Right atrium auricular region (tissue), 2 donors: ENCODE results near the gene KCTD16. TPM values are rescaled to one million over a fixed set of nuclear protein-coding genes. Genes with fewer than 3 reads are reported as not detected.

Source experiments
- DNase-seq: peaks from one replicate; pipeline ENCODE4 v3.0.0-alpha.2; 2019; ENCODE audit warnings: low spot score
- H3K27ac ChIP-seq, 2 donors: fragments of 200-600 bp; sonication (generic); 1 replicate in 1 of 2; 2 replicates in 1 of 2; pipeline ENCODE4 v1.5.1; 2016 to 2019
- H3K27me3 ChIP-seq, 2 donors: fragments of 200-600 bp; sonication (generic); one replicate each; pipeline versions ENCODE4 v1.5.1 to v1.6.0; 2017 to 2019
- H3K36me3 ChIP-seq: fragments of 200-600 bp; sonication (generic); one replicate; pipeline ENCODE4 v1.5.1; 2016
- H3K4me1 ChIP-seq, 2 donors: fragments of 200-600 bp; sonication (generic); one replicate each; pipeline versions ENCODE4 v1.5.1 to v1.6.0; 2017 to 2019
- H3K4me3 ChIP-seq, 2 donors: fragments of 200-600 bp; sonication (generic); 1 replicate in 1 of 2; 2 replicates in 1 of 2; pipeline ENCODE4 v1.5.1; 2017 to 2019; ENCODE audit warnings: mild to moderate bottlenecking in 1 of 2, moderate library complexity in 1 of 2
- H3K9me3 ChIP-seq, 2 donors: fragments of 200-600 bp; sonication (generic); one replicate each; pipeline ENCODE4 v1.5.1; 2019
- CTCF ChIP-seq, 2 donors: fragments of 200-600 bp; sonication (generic); IDR thresholded peaks; one replicate each; pipeline ENCODE4 v1.5.1; 2019; ENCODE audit warnings: antibody characterized with exemption in 2 of 2
- total RNA-seq, 2 donors: library from RNA; depleted of rRNA; stranded (reverse); fragments of >200 nt; gene quantifications; one replicate each; pipeline ENCODE4 v1.1.0, GENCODE V29; 2016

Gene KCTD16
- total RNA-seq, 2 donors from 2014 or later = 0.04 to 0.28 TPM

GRCh38 chr5:144462577-144462976 lies 291.9 kb downstream of the KCTD16 start:
- TF ChIP-seq CTCF (IDR thresholded peaks at IDR 0.05) = no peak
- Histone ChIP-seq H3K9me3 (no peaks in the 10 kb centered on the region), H3K4me1 (no peaks in the 10 kb centered on the region), H3K27me3 (no peaks in the 10 kb centered on the region), H3K27ac (no peak overlapping the region), H3K36me3 (no peaks in the 10 kb centered on the region), H3K4me3 (no peak overlapping the region)
- no peak for DNase-seq

DNA sequence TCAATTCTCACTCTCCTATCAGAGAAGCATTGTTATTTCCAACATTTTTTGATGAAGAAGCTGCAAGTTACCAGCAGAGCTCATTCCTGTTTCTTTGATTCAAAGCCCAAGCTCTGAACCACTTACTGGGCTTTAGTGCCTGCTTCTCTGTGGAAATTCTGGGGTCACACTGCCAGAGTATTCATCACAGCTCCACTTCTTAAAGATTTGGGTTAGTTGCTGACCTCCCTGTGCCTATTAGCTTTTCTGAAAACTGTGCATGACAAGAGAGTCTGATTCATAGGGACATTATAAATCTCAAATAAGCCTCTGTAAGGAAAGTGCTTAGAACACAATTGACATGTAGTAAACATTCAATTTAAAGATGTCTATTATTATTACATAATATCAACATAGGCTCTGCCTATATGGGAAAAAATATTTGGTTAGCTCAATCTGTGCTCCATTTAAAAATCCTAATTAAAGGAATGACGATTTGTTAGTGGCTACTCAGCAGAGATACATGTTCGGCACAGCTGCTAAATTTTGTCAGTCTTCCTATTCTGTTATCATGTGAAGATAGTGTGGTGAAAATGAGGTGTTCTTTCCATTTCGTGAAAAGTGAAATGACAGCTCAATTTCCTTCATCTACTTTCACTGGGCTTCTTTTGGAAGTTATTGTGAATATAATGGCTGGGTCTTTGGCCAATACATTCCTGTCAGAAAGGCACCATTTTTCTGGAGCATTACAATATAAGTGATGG lies 293.0 kb downstream of the KCTD16 start:
- no peak for TF ChIP-seq CTCF (IDR thresholded peaks at IDR 0.05)
- no peaks in the 10 kb centered on the region for H3K9me3 ChIP-seq
- no peaks in the 10 kb centered on the region for H3K4me1 ChIP-seq
- DNase-seq = no peak
- H3K27ac ChIP-seq = no peak overlapping the region
- H3K4me3 ChIP-seq = no peak overlapping the region
- no peaks in the 10 kb centered on the region for H3K36me3 ChIP-seq
- no peaks in the 10 kb centered on the region for H3K27me3 ChIP-seq

- no peak for TF ChIP-seq CTCF (IDR thresholded peaks at IDR 0.05)
- no peaks in the 10 kb centered on the region for H3K27me3 ChIP-seq
- no peak overlapping the region for H3K4me3 ChIP-seq
- H3K4me1 ChIP-seq = no peaks in the 10 kb centered on the region
- no peak for DNase-seq
- no peaks in the 10 kb centered on the region for H3K9me3 ChIP-seq
- no peaks in the 10 kb centered on the region for H3K36me3 ChIP-seq
- no peak overlapping the region for H3K27ac ChIP-seq
Measured at GRCh38 chr5:144464306-144464705, 293.6 kb downstream of the KCTD16 start.

- Histone ChIP-seq H3K27me3 (no peaks in the 10 kb centered on the region), H3K36me3 (no peaks in the 10 kb centered on the region), H3K4me1 (no peaks in the 10 kb centered on the region), H3K27ac (no peak overlapping the region), H3K9me3 (no peaks in the 10 kb centered on the region), H3K4me3 (no peak overlapping the region)
- TF ChIP-seq CTCF (IDR thresholded peaks at IDR 0.05) = no peak
- DNase-seq = no peak
Measured at GRCh38 chr5:144465441-144465840, 294.8 kb downstream of the KCTD16 start.

DNA sequence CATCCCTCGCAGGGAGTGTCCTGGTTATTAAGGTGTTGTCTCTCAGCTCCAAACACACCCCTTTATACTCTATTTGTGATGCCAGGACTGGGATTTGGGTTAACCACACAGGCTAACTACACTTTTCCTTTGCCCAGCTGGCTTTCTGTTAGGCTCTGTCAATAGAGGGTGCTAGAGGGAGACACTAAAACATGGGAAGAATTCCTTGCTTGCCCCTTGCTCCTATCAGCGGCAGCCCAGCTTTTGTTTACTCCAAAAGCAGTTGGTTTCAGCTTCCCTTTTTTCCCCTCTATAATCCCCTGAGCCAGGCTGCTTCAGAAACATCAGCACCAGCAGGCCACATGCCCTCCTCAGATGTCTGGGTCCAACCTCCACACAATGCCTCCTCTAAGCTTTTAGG lies 297.1 kb downstream of the KCTD16 start:
- DNase-seq = no peak
- TF ChIP-seq CTCF (IDR thresholded peaks at IDR 0.05) = peak in 1 of 2 donors; percentile 58
- Histone ChIP-seq H3K27me3 (no peaks in the 10 kb centered on the region), H3K9me3 (no peaks in the 10 kb centered on the region), H3K4me1 (no peaks in the 10 kb centered on the region), H3K27ac (no peak overlapping the region), H3K36me3 (no peaks in the 10 kb centered on the region), H3K4me3 (no peak overlapping the region)

GRCh38 chr5:144468571-144468970 lies 297.9 kb downstream of the KCTD16 start:
- DNase-seq = no peak
- TF ChIP-seq CTCF (IDR thresholded peaks at IDR 0.05) = no peak
- Histone ChIP-seq H3K27me3 (no peaks in the 10 kb centered on the region), H3K36me3 (no peaks in the 10 kb centered on the region), H3K4me1 (no peaks in the 10 kb centered on the region), H3K9me3 (no peaks in the 10 kb centered on the region), H3K4me3 (no peak overlapping the region), H3K27ac (no peak overlapping the region)
